A549 treated with DMSO at 1 μM for 4 hours (cell line): Measurements from ENCODE around the gene CEMIP. TPM values are rescaled to one million over a fixed set of nuclear protein-coding genes. Genes with fewer than 3 reads are reported as not detected.

Experiments used
- total RNA-seq: library from RNA; stranded (reverse); fragments of 200-300 nt; extraction: Qiagen RNA extraction; gene quantifications from 5 replicates; pipeline ENCODE4 v1.2.3, GENCODE V29; 2022; ENCODE audit warnings: low read depth

Gene CEMIP
- total RNA-seq: 1.8 to 3.1 TPM (median 2.2 TPM) in 5 replicates

GRCh38 chr15:80778964-80779657, at the start of gene CEMIP:
Gene CEMIP (plus strand): TSS chr15:80779370. CDS start chr15:80873880, 94,510 bp downstream.

GRCh38 chr15:80989518-80990478, 210.6 kb downstream of the CEMIP start, which contains the start of gene MESD:
Gene MESD (minus strand): TSS chr15:80989819. CDS start chr15:80989791, 28 bp downstream.

GRCh38 chr15:81000624-81001151, 221.5 kb downstream of the CEMIP start, which contains the start of gene TLNRD1:
Gene TLNRD1 (plus strand): TSS chr15:81000923. CDS start chr15:81002272, 1,349 bp downstream.

Other genes starting within 250 kb of the CEMIP start
- 42.7 to 49.2 TPM (median 43.9 TPM) in 5 replicates for gene ABHD17C, start 84.1 kb upstream of the CEMIP start, total RNA-seq
- gene MESD, start 210.4 kb downstream of the CEMIP start, total RNA-seq: 37.7 to 40.9 TPM (median 39.2 TPM) in 5 replicates
- 11.1 to 19.3 TPM (median 17.6 TPM) in 5 replicates for gene TLNRD1, start 221.6 kb downstream of the CEMIP start, total RNA-seq